ENCODE results near the gene AMN.

AMN gene

DNA sequence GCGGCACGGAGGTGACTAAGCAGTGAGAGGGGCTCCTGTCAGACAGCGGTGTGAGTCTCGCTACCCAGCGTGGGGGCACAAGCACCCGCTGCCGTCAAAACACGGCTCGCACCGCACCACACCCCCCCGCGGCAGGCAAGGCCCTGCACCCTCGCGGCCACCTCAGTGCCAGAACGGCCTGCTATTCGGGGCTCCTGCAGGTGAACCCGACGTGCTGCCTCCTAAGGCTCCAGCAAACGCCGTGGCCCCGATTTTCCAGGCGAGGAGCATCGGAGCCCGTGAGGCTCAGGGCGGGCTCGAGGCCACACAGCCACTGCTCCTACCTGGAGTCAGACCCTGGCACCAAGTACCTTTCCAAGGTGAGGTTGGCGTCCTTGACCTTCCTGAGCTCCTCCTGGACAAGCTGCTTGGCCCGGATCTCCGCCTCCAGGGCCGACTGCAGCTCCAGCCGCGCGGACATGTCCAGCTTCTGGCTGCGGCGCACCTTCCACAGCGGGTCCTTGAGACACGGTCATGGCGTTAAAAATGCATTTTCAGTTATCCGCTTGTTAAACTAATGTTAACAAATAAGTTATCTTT, 41.8 kb downstream of the AMN start:
- no peak for DNase-seq (ENCODE audit: low read depth in 4 of 4, low spot score in 1 of 4)

DNA sequence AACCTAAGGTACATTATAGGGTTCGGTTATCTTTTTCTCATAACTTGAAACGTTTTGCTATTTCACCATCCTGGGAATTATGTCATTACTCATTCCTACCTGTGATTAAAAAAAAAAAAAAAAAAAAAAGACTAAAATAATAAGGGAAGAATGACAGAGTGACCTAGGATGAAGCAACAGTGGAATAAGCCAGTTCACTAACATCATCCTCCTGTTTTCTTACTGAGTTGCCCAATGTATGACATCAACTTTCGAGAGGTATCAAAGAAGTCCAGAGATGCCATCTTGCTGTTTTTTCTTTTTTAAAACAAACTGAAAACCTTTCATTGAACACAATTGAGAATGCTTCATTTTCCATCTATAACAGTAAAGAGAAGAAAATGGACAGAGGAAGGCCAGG, 42.8 kb downstream of the AMN start:
- DNase-seq (ENCODE audit: low read depth in 4 of 4, low spot score in 1 of 4), result no peak

DNA sequence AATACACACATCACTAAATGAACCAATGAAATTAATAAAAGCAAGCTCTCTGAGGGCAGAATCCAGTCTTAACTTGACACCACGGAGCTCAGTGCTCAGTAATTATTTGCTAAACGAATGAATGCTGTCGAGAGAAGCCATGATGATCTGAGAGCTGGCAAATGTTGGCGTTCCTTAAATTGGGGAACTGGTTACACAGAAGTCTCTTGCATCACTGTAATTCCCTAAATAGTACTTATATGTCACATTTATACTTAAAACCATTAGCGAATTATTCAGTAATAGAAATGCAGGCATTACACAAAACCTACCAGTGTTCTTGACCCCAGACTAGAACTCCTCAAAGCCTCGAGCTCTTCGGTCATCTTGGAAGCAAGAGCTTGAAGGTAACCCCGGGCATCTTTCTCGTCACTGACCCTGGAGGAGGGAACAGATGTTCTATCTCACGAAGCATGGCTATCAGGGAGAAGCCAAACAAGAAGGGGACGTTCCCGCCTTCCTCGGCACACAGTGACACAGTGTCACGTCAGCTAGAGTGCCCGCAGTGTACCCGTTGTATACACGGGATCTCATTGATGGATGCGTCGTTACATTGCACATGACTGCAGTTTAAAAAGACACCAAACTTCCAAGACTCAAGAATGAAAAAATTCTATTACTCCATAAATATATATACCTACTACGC, 43.6 kb downstream of the AMN start:
- no peak for DNase-seq (ENCODE audit: low read depth in 4 of 4, low spot score in 1 of 4)

DNA sequence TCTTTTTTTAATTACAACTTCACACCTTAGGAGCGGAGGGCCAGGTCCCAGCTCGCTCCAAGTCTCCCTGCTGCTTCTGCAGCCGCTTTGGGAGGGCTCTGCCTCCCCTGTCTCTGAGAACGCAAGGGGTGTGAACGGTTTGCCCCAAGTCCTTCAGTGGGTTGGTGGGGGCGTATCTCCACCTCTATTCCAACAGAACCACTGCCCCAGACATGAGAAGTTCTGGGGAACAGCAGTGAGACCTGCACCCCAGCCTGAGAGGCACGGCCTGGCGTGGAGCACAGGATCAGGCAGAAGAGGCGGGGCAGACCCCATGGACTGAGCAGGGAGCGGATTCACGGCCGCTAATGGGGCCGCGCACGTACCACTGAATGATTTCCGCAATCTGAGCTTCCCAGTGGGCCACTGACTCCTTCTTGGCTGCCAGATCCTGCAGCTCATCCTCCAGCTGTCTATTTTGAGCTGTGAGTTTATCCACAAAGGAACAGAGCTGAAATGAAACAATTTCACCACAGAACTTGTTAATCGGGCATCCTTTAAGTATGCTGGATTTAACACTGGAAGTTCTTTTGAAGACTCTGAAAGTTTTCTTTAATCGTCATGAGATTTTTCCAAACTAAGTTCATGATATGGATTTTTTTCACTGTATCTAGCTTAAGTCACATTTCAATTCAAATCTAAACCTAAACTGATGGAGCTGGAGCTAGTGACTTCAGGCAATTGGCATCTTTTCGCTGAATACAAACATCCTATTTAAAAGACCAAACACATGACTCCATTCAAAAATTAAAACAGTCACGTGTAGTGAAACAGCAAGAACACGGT, 44.4 kb downstream of the AMN start:
- DNase-seq (ENCODE audit: low read depth in 4 of 4, low spot score in 1 of 4), result no peak

DNA sequence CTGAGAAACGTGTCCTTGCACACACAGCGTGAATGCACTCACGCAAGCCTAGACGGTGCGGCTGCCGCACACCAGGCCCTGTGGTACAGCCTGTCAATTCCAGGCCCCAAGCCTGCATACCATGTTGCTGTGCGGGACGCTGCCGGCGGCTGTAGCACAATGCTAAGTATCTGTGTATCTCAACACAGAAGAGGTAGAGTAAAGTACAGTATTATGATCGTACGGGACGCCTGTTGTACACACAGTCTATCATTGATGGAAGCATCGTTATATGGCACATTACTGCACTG, 45.0 kb downstream of the AMN start:
- DNase-seq (ENCODE audit: low read depth in 4 of 4, low spot score in 1 of 4), result no peak

DNA sequence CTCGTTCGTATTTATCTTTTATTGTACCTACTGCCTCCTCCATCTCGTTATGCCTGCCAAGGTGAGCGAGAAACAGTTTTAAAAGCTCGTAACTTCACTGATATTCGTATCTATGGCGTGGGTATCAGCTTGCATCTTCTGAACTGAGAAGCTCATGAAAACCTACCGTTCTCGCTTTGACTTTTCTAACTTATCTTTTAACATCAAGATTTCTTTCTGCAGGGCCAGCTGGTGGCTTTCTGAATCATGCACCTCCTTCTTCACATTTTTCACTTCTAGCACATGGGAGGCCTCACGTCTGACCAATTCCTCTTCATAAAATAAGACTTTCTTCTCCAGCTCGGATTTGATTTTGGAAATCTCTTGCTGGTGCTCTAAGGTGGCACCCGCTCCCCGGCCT, 45.8 kb downstream of the AMN start:
- no peak for DNase-seq (ENCODE audit: low read depth in 4 of 4, low spot score in 1 of 4)

DNA sequence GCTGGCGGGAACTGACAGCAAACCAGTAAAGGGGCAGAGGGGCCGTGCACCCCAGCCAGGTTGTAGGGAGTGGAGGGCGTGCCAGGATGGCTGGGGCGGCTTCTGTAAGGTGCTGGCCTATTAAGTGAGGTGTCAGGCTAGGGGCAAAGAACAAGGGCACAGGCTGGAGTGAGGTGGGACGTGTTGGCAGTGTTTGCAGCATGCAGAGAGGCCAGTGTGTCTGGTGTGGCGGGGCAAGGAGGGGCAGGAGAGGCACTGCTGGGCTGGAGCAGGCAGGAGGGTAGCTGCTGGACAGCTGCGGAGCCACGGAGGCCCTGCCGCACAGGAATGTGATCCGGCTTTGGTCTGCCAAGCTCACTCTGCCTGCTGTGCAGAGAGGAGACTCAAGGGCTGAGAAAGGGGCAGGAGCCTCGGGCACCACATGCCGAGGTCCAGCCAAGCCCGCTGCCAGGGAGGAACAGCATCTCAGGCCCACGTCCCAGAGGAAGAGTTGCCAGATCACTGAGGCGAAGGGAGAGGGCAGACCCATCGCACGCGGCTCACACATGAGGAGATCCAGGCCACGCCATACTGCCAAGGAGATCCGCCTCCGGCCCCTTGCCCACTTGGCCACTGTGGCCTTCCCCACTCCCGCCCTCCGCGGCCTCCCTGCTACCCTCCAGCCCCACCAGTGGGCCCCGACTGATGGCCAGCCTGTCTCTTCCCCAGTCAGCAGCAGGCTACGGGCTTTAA, 46.8 kb downstream of the AMN start:
- no peak for DNase-seq (ENCODE audit: low read depth in 4 of 4, low spot score in 1 of 4)

DNA sequence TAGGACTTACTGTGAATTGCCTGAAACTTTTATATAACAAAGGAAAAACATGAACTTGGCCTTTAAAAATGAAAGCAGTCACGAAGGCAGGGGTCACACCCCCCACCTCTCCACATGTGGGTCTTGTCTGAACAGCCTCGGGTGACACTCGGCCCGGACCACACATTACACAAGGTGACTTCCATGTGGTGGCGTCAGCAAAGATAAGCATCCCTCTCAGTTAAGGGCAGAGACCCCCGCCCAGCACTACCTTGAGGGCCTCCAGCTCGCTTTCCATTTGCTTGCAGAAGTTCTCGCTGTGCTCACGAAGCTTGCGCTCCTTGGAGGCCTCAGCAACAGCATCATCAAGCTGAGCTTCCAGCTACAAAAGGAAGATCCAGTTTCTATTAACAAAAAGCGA, 47.4 kb downstream of the AMN start:
- no peak for DNase-seq (ENCODE audit: low read depth in 4 of 4, low spot score in 1 of 4)

DNA sequence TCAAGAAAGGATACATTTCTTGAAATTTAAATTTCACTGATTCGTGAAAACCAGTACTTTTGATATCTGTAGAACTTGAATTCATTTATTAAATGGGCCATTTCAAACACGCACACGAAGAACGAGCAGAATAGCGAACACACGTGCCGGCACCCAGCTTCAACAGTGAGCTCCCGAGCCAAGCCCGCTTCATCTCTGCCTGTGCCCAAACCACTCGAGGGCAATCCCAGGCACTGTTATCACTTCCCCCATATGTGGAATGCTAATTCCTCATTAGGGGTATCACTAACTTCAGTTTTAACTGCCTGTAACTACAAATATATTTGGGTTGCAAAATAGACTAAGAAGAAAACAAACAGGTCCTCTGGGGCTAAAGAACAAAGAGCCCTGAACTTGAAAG, 48.0 kb downstream of the AMN start:
- no peak for DNase-seq (ENCODE audit: low read depth in 4 of 4, low spot score in 1 of 4)

DNA sequence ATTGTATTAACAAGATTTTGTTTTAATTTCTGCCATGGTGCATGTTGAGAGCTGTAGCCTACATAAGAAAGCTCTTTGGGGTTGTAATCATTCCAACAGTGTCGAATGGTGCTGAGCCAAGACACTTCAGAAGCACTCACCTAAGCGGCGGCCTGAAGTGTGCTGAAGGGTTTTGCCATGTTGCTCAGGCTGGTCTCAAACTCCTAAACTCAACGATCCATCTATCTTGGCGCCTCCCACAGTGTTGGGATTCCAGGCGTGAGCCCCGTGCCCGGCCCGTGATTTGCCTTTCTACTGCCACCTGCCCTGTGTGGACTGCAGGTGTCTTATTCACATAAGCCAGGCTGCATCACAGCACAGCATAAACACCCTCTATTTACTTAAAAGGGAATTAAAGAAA, 48.9 kb downstream of the AMN start:
- no peak for DNase-seq (ENCODE audit: low read depth in 4 of 4, low spot score in 1 of 4)

DNA sequence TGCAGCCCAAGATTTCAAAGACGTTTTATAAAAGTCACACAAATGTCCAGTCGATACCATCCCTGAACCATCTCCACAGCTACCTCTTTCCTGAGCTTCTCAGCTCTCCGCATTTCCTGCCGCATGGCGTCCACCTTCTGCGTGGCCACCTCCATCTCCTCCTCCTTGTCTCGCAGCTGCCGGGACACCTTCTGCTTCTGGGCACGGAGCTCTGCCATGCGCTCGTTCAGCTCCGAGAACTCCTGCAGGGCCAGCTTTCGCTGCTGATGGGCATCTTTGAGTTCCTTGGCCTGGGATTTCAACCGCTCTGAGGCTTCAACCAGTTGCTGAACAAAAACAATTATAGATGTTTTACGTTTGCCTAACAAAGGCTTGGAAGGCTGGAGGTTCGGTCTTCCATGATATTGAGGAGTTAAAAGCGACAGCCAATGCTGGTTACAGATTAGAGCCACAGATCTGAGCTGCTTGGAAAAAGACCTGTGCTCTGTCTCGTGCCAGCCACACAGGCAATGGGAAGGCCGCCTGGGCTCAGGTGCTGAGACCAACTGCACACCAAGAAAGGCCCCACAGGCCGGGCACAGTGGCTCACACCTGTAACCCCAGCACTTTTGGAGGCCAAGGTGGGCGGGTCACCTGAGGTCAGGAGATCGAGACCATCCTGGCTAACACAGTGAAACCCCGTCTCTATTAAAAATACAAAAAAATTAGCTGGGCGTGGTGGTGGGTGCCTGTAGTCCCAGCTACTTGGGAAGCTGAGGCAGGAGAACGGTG, 49.6 kb downstream of the AMN start:
- DNase-seq (ENCODE audit: low read depth in 4 of 4, low spot score in 1 of 4), result no peak

DNA sequence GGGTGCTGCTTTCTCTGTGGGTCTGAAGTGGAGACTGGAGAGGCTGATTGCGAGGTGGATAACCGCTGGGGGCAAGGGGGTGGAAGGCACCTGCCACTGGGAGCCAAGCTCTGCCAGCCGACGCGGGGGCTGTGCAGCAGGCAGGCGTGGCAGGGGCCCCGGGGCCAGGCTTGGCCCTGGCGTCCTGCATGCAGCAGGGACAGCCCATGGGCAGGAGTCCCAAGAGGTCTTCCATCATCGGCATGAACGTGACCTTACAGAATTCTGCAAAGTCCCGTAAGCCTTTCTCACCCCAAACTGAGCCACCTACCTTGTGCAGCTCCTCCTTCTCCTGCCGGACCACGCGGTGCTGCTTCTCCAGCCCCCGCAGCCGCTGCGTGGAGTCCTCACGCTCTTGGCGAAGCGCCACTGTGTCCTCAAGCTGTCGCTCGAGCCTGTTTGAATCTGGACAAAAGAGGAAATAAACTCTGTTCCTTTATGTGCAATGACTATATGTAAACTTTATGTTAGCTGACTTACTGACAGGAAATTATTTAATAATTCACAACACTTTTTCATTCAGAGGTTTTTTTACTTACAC, 51.3 kb downstream of the AMN start:
- no peak for DNase-seq (ENCODE audit: low read depth in 4 of 4, low spot score in 1 of 4)

DNA sequence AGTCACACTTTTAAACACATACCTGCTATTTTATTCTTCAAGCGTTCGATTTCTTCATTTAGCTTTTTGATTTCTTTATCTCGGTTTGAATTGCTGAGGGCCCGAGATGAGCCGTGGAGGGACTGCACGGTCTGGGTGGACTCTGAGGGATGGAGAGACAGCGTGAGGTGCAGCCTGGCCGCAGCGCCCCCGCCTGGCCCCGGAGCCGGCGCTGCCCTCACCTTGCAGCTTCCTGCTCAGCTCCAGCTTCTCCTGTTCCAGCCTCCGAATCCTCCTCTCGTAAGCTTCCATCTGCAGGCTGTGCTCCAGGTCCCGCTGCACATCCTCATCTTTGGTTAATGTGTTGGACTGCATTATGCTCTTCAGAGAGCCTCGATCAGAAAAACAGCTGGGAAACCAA, 53.2 kb downstream of the AMN start:
- no peak for DNase-seq (ENCODE audit: low read depth in 4 of 4, low spot score in 1 of 4)

DNA sequence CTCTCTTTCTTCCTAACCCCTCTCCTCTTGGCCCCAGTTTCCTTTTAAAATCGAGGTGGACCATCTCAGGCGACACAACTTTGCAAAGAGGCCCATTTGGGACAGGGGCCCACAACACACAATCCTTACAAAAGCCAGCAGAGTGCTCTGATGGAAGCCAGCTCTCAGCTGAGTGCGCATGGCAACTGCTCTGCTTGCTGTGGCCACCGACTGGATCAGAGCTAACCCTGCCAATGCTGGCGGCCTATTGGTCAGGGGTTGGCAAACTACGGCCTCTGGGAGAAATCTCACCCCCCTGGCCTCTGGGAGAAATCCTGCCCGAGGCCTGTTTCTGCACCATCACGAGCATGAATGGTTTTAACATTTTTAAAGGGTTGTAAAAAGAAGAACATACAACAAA, 55.0 kb downstream of the AMN start:
- no peak for DNase-seq (ENCODE audit: low read depth in 4 of 4, low spot score in 1 of 4)

DNA sequence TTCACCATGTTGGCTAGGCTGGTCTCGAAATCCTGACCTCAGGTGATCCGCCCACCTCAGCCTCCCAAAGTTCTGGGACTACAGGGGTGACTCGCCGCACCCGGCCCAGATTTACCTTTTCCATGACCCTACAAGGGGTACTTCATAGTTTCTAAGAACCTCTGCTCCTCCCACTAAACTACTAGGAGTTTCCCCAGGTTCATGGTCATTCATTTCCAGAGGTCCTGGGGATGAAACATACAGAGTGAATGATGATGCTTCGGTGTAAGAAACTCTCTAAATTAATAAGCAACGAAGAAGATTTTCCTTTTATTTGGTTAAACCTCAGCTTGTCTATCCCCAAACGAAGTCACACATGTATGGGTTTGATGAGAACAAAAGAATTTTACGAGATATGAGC, 56.9 kb downstream of the AMN start:
- peak in 1 of 4 experiments; percentile 4 for DNase-seq (ENCODE audit: low read depth in 4 of 4, low spot score in 1 of 4)

DNA sequence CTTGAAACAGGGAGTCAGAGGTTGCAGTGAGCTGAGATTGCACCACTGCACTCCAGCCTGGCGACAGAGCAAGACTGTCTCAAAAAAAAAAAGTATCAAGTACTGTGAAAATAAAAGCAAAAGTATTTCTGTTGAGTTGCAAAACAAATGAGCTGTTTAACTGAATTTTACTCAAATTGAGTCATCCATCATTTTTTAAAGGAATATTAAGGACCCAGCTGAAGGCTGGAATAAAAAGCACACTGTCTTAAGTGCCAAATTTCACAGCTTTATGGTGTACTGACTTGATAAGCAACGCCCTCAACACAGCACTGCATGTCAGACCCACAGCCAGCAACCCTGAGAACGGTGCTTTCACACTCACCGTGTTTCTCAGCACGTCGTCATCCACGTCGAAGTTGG, 57.9 kb downstream of the AMN start:
- DNase-seq (ENCODE audit: low read depth in 4 of 4, low spot score in 1 of 4), result no peak
